ENCODE results near the gene ADAMTS1.

ADAMTS1 gene

DNA sequence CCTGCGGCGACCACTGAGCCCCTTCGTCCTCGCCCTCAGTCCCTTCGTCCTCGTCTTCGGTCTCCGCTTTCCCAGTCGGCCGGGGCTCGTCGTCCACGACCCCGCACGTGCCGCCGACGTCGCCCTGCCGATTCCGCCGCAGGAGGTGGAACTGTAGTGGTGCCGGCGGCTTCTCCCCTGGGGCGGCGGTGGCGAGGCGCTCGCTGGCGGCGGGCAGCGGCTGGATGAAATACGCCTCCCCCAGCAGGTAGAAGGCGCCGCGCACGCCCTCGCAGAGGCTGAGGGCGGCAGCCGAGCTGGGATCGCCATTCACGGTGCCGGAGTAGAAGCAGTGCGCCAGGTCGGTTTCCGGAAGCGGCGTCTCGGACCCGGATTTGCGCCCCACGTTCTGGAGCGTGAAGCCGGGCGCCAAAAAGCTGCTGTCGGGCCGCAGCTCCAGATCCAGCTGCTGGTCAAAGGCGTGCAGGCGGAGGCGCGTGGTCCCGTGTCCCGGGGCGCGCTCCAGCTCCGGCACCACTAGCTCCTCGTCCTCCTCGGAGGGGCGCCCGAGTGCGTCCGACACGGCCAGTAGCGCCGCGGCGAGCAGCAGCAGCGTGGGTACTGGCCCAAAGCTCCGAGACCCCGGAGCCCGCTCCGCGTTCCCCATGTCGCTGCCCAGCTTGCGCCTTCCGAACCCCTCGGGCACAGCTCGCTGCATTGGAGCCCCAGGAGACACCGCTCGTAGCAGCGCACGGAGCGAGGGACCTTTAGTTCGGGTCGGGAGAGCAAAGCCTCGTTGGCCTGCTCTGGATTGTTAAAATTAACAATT, 747 bp downstream of the ADAMTS1 start:
- DNase-seq: no peak

DNA sequence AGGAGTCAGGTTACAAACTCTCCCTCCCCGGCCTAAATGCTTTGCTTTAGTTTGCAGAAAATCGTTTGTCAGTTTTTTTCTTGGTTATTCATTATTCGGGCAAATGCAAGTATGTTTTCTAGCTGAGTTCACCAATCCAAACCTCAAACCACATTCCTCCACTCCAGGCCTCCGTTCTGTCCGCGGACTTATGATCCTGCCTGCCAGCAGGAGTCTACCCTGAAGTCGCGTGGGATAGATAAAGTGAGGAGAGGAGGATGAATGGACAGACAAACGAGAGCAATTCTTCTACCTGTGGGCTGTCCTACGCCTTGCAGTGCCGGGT, 1.3 kb downstream of the ADAMTS1 start:
- DNase-seq: no peak

DNA sequence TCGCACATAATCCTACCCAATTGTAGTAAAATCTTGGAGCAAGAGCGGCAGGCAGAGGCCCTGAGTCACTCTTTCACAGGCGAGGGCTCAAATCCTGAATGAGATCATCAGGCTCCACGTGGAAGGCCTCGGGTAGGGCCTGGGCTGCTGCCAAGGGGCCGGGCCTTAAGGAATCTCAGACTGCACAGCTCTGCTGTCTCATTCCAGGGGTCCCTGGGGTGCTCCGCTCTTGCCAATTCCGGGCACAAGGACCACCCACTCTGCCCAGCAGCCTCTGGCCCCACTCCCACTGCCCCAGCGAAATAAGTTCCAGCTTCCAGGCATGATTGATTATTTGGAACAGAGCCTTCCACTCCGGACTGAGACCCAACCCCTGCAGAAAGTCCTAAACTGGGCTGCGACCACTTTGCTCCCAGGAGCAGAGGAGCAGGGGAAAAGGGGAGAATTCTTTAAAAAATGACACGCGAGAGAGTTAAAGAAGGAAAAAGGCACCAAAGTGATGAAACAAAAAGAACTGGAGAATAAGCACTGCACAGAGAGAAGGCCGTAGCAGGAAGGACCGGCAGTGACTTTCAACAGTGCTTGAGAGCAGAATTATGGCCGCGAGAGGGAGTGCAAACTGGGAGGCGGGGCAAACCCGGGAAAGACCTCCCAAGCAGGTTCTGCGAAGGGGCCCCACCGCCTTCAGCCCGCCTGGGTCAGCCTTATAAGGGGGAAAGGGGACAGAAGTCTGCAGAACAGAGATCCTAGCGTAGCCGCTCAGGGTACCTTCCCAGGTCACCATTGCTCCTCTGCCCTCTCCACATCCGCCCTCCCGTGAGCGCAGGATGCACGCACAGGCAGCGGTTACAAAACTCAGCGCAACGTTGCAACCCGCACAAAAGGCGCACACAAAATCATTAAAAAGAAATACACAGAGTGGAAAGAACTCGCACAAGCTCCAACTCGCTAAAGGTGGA, 2.0 kb downstream of the ADAMTS1 start:
- peak; percentile 69 for DNase-seq

- no peak for DNase-seq
Observed at GRCh38 chr21:26842300-26842699, 2.9 kb downstream of the ADAMTS1 start.

DNA sequence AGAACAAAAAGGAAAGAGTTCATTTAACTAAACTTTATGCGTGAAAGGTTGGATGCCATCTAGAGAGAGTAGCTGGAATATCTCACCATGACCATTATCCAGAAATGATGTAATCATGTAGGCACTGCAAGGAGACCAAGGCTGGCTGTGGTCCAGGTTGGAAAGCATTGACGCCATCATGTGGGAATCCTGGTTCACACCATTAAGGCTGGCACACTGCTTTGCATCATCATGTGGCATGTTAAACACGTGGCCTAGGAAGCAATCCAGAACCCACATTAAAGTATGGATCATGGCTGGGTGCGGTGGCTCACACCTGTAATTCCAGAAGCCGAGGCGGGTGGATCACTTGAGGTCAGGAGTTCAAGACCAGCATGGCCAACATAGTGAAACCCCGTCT, 4.3 kb downstream of the ADAMTS1 start:
- DNase-seq: no peak

DNA sequence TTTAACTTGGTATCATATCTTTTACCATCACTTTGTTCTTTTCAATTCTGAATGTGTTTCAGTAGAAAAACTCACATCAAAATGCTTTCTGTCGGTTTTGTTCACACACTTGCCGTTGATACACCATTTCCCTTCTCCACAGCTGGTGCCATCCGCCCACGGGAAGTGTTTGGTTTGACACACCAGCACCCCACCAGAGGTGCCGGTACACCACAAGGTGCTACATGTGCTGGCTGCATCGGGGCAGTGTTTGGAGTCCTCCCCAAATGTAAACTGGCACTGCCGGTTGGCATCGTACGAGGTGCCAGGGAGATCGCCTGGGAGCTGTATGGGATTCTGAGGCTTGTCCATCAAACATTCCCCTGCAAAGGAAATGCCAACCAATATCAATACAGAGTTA, 5.0 kb downstream of the ADAMTS1 start:
- DNase-seq: no peak

DNA sequence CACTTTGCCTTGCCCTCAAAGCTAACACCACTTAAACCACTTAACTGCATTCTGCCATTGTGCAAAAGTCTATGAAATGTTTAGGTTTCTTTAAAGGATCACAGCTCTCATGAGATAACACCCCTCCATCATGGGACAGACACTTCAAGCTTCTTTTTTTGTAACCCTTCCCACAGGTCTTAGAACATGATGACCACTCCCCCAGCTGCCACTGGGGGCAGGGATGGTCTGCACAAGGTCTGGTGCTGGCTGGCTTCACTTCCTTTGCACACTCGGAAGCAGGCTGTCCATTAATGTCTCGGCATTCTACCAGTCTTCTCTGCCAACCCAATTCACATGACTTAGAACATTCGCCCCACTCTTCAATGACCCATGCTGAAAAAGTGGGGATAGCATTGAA, 7.7 kb downstream of the ADAMTS1 start:
- no peak for DNase-seq

- no peak for DNase-seq
Observed at GRCh38 chr21:26836528-26836927, 8.7 kb downstream of the ADAMTS1 start.

GRCh38 chr21:26835714-26836265, 9.4 kb downstream of the ADAMTS1 start:
- DNase-seq: no peak

- no peak for DNase-seq
Observed at GRCh38 chr21:26835027-26835713, 10.0 kb downstream of the ADAMTS1 start.

GRCh38 chr21:26834181-26834905, 10.9 kb downstream of the ADAMTS1 start:
- no peak for DNase-seq

DNA sequence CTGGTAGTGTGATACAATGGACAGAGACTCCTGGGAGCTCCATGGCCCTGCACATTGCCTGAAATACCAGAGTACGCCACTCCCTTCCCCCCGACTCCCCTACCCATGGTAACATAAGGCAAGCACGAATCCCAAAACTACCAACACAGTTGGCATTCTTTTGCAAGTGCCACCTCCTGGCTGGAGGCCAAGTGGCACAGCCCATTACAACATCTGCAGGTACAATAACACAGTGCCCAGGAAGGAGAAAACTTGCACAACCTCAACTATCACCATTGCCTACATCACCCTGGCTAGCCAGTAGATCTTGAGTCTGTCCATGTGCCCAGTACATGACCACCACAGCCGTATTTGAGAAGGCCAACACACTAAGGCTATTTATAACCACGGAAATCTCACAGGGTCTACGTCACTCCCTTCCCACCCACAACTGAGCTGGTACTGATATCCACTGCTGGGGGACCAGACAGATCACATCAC, 11.7 kb downstream of the ADAMTS1 start:
- DNase-seq: no peak

- no peak for DNase-seq
Observed at GRCh38 chr21:26833011-26833410, 12.2 kb downstream of the ADAMTS1 start.

DNA sequence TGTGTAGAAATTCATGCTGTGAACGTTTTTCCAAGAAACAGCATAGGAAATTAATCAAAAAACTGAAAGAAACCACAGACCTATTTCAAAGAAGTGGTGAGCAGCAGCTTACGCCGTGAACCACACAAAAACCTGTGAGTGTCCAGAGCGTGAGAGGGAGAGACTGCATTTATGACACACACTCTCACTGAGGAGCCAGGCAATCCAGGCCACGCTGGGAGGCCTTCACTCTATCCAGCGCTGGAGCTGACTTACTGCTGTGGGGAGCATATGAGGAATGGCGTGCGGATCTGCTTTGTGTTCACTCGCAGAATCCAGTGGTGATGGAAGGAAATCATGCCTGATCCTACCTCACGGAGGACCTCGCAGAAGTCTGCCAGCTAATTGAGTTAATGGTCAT, 12.7 kb downstream of the ADAMTS1 start:
- no peak for DNase-seq

DNA sequence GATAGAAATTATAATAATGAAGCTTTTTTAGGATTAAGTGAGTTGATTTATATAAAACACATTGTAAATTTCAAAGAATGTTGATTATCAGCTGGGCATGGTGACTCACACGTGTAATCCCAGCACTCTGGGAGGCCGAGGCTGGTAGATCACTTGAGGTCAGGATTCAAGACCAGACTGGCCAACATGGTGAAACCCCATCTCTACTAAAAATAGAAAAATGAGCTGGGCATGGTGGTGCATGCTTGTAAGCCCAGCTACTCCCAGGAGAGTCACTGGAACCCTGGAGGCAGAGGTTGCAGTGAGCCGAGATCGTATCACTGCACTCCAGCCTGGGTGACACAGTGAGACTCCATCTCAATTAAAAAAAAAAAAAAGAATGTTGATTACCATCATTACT, 18.4 kb downstream of the ADAMTS1 start:
- DNase-seq: no peak

DNA sequence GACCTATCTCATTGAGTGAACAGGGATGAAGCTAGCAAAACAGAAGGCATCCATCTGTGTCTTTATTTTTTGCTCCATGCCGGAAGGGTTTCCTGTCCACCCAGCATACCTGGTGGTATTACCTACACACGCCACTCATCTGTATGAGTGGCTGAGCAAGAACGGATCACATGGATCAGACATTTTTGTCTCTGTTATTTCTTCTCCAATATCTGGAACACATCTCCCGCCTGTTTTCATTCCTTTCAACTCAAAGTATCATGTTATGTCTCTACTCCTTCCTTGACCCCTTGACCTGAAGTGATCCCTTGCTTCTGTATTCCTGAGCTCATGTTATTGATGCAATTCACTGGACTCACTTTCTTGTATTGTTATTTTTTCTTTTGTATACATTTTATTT, 24.7 kb downstream of the ADAMTS1 start:
- no peak for DNase-seq

GRCh38 chr21:26819740-26820324, 25.4 kb downstream of the ADAMTS1 start:
- DNase-seq: no peak

- DNase-seq: no peak
Observed at GRCh38 chr21:26818906-26819305, 26.3 kb downstream of the ADAMTS1 start.

- DNase-seq: no peak
Observed at GRCh38 chr21:26815197-26815596, 30.0 kb downstream of the ADAMTS1 start.

DNA sequence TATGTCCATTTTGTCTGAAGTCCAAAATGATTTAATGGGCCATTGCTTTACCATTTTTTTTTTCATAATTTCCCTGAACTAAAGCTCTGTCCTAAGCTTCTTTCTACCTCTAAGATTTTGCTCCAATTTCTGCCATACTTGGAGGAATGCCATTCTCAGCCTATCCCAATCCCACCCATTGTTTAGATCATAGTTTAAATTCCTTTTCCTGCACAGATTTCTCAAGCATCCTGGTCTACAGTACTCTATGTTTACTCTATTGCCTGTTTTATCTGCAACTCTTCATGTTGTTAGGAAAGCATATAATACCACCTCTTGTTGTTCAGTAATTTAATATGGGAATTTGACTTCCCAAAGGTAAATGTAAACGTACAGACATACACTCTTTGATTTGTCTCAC, 30.8 kb downstream of the ADAMTS1 start:
- no peak for DNase-seq

GRCh38 chr21:26813426-26813998, 31.7 kb downstream of the ADAMTS1 start:
- no peak for DNase-seq

DNA sequence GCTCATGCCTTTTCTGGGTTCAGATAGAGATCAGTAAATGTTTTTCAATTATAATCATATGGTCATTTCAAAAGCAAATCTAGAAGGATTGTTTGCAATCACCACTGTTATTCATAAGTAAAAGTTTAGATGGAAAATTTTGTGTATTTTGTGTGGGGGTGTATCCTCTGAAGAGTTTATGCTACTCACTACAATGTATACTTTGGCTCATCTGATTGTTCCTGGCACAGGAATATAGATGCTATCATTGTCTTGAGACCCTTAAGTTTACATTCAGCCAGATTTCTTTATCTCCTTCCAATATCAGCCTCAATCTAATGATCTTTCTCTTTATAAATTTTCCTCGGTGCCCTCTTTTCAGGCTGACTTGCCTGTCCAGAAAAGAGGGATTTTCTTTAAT, 33.0 kb downstream of the ADAMTS1 start:
- DNase-seq: no peak
